Liver (tissue), 3 donors: ENCODE data around the gene TNMD.

Experiments used
- ATF3 ChIP-seq: IDR thresholded peaks from 2 replicates; pipeline ENCODE4 v1.6.1; 2016; ENCODE audit warnings: antibody characterized with exemption
- CTCF ChIP-seq: fragments of 150-350 bp; IDR thresholded peaks from 2 replicates; pipeline ENCODE4 v1.5.1; 2017; ENCODE audit warnings: improper control_type of control experiment, low read depth, low read length; ENCODE audit not compliant: missing input control
- FOXA2 ChIP-seq: IDR thresholded peaks from 2 replicates; pipeline ENCODE4 v1.6.1; 2016; ENCODE audit warnings: antibody characterized with exemption
- GABPA ChIP-seq, 2 donors: IDR thresholded peaks in 1 of 2; conservative IDR thresholded peaks in 1 of 2; 2 replicates each; pipeline ENCODE4 v1.6.1; 2016; ENCODE audit warnings: antibody characterized with exemption in 2 of 2, mild to moderate bottlenecking in 1 of 2, moderate library complexity in 1 of 2
- HNF4A ChIP-seq, 2 donors: conservative IDR thresholded peaks; 2 replicates each; pipeline ENCODE4 v1.6.1; 2016; ENCODE audit warnings: antibody characterized with exemption in 2 of 2, mild to moderate bottlenecking in 2 of 2
- JUND ChIP-seq, 2 donors: IDR thresholded peaks; 2 replicates each; pipeline ENCODE4 v1.6.1; 2016; ENCODE audit warnings: antibody characterized with exemption in 2 of 2
- MAX ChIP-seq: IDR thresholded peaks from 2 replicates; pipeline ENCODE4 v1.6.1; 2016; ENCODE audit warnings: antibody characterized with exemption
- RAD21 ChIP-seq, 2 donors: IDR thresholded peaks; 2 replicates each; pipeline ENCODE4 v1.6.1; 2016; ENCODE audit warnings: antibody characterized with exemption in 2 of 2, mild to moderate bottlenecking in 2 of 2
- REST ChIP-seq: IDR thresholded peaks from 2 replicates; pipeline ENCODE4 v1.6.1; 2016; ENCODE audit warnings: antibody characterized with exemption, mild to moderate bottlenecking
- RXRA ChIP-seq, 2 donors: IDR thresholded peaks; 2 replicates each; pipeline ENCODE4 v1.6.1; 2017 to 2018; ENCODE audit warnings: antibody characterized with exemption in 2 of 2, mild to moderate bottlenecking in 1 of 2
- TAF1 ChIP-seq: conservative IDR thresholded peaks from 2 replicates; pipeline ENCODE4 v1.6.1; 2016; ENCODE audit warnings: antibody characterized with exemption, mild to moderate bottlenecking
- ZBTB33 ChIP-seq: IDR thresholded peaks from 2 replicates; pipeline ENCODE4 v1.6.1; 2016; ENCODE audit warnings: antibody characterized with exemption
- donor health status: healthy.
- donor health status: healthy.

GRCh38 chrX:100635040-100635439 is 50.3 kb downstream of the TNMD start:
- TF ChIP-seq TAF1 = no peak
- TF ChIP-seq CTCF = no peak
- no peak for TF ChIP-seq REST
- TF ChIP-seq MAX = no peak
- no peak for TF ChIP-seq RAD21 (IDR thresholded peaks at IDR 0.05)
- no peak for TF ChIP-seq ZBTB33
- TF ChIP-seq JUND (IDR thresholded peaks at IDR 0.05) = no peak
- no peak for TF ChIP-seq RXRA (IDR thresholded peaks at IDR 0.05)
- TF ChIP-seq FOXA2 = no peak
- TF ChIP-seq HNF4A (conservative IDR thresholded peaks at IDR 0.05) = no peak
- TF ChIP-seq GABPA (IDR thresholded peaks at IDR 0.05 in 1 of 2, conservative IDR thresholded peaks at IDR 0.05 in 1 of 2) = no peak
- TF ChIP-seq ATF3 = no peak
